HAP-1 (cell line): ENCODE measurements around the gene EGLN3.
"Not testable (repeated sequence)": the region's sequence is repeated elsewhere in the genome, so short reads cannot be mapped to it uniquely, and the experiment has no call there.

Source experiments
- DNase-seq, 2 experiments: peaks; one replicate each; pipeline ENCODE4 v3.0.0-alpha.2; 2016 to 2020; ENCODE audit warnings: low spot score in 2 of 2
- H3K27me3 ChIP-seq: fragments of 250-450 bp; sonication (Bioruptor Pico); 2 replicates; pipeline ENCODE4 v1.5.1; 2020; ENCODE audit warnings: low read depth, mild to moderate bottlenecking, moderate library complexity
- H3K36me3 ChIP-seq: fragments of 250-450 bp; sonication (Bioruptor Pico); replicated peaks from 2 replicates; pipeline ENCODE4 v1.5.1; 2020; ENCODE audit warnings: mild to moderate bottlenecking
- H3K4me1 ChIP-seq: fragments of 250-450 bp; sonication (Bioruptor Pico); 2 replicates; pipeline ENCODE4 v1.5.1; 2020; ENCODE audit warnings: mild to moderate bottlenecking
- H3K4me3 ChIP-seq: fragments of 250-450 bp; sonication (Bioruptor Pico); 2 replicates; pipeline ENCODE4 v1.5.1; 2020; ENCODE audit warnings: mild to moderate bottlenecking, moderate library complexity
- H3K9me3 ChIP-seq: fragments of 250-450 bp; sonication (Bioruptor Pico); 2 replicates; pipeline ENCODE4 v1.5.1; 2020; ENCODE audit warnings: mild to moderate bottlenecking, moderate library complexity
- in situ Hi-C: fragments of 300-500 bp; cut with MboI; formaldehyde crosslinking; loops from 3 replicates; pipeline ENCODE4 v1.14.3; 2020; ENCODE audit warnings: low sequenced_read_pairs, inconsistent platforms, mixed read lengths

EGLN3 gene

GRCh38 chr14:33938131-33938949 lies 12.5 kb downstream of the EGLN3 start:
- Histone ChIP-seq H3K9me3 (no peaks in the 10 kb centered on the region), H3K4me3 (peak overlapping the region; percentile 11), H3K4me1 (peaks cover 76% of the 10 kb centered on the region), H3K27me3 (no peaks in the 10 kb centered on the region), H3K36me3 (no peaks in the 10 kb centered on the region)
- DNase-seq, result peak; percentile 90 to 92
- in situ Hi-C loops, result no loop called here

GRCh38 chr14:33936391-33936790 lies 14.5 kb downstream of the EGLN3 start:
- no peaks in the 10 kb centered on the region for H3K36me3 ChIP-seq
- no peak overlapping the region for H3K4me3 ChIP-seq
- in situ Hi-C loops, result no loop called here

GRCh38 chr14:33934938-33935337 lies 15.9 kb downstream of the EGLN3 start:
- Histone ChIP-seq H3K9me3 (no peaks in the 10 kb centered on the region), H3K36me3 (peaks cover 5% of the 10 kb centered on the region; the same call in 1 of the 2 replicates), H3K4me3 (no peak overlapping the region), H3K27me3 (no peaks in the 10 kb centered on the region), H3K4me1 (peaks cover 75% of the 10 kb centered on the region)
- in situ Hi-C loops, result no loop called here
- DNase-seq, result no peak

More at GRCh38 chr14:33936391-33936790, 14.5 kb downstream of the EGLN3 start:
- peak; percentile 61 to 69 for DNase-seq
- H3K27me3 ChIP-seq, result no peaks in the 10 kb centered on the region
- peaks cover 80% of the 10 kb centered on the region for H3K4me1 ChIP-seq
- H3K9me3 ChIP-seq, result no peaks in the 10 kb centered on the region

- in situ Hi-C loops, result no loop called here
- DNase-seq, result no peak
These were observed 16.7 kb downstream of the EGLN3 start for GRCh38 chr14:33934043-33934750.

GRCh38 chr14:33933386-33933933 lies 17.4 kb downstream of the EGLN3 start:
- no peaks in the 10 kb centered on the region for H3K9me3 ChIP-seq
- no peak overlapping the region for H3K4me3 ChIP-seq
- peaks cover 11% of the 10 kb centered on the region for H3K36me3 ChIP-seq
- DNase-seq, result no peak
- no peaks in the 10 kb centered on the region for H3K27me3 ChIP-seq
- in situ Hi-C loops, result no loop called here
- peaks cover 60% of the 10 kb centered on the region for H3K4me1 ChIP-seq

More at GRCh38 chr14:33934043-33934750, 16.7 kb downstream of the EGLN3 start:
- H3K27me3 ChIP-seq, result no peaks in the 10 kb centered on the region
- H3K4me3 ChIP-seq, result no peak overlapping the region
- peaks cover 67% of the 10 kb centered on the region for H3K4me1 ChIP-seq
- H3K36me3 ChIP-seq, result peaks cover 5% of the 10 kb centered on the region
- H3K9me3 ChIP-seq, result no peaks in the 10 kb centered on the region

- DNase-seq, result peak; percentile 84 to 95
- H3K4me1 ChIP-seq, result peaks cover 55% of the 10 kb centered on the region
- peaks cover 18% of the 10 kb centered on the region for H3K36me3 ChIP-seq
- H3K9me3 ChIP-seq, result no peaks in the 10 kb centered on the region
- H3K27me3 ChIP-seq, result no peaks in the 10 kb centered on the region
- in situ Hi-C loops, result no loop called here
- H3K4me3 ChIP-seq, result no peak overlapping the region
These were observed 18.1 kb downstream of the EGLN3 start for GRCh38 chr14:33932576-33933345.

GRCh38 chr14:33932033-33932432 lies 18.8 kb downstream of the EGLN3 start:
- H3K9me3 ChIP-seq, result no peaks in the 10 kb centered on the region
- H3K36me3 ChIP-seq, result peaks cover 22% of the 10 kb centered on the region
- H3K4me3 ChIP-seq, result no peak overlapping the region
- peaks cover 48% of the 10 kb centered on the region for H3K4me1 ChIP-seq
- in situ Hi-C loops, result no loop called here
- H3K27me3 ChIP-seq, result no peaks in the 10 kb centered on the region
- DNase-seq, result no peak

- peaks cover 42% of the 10 kb centered on the region for H3K4me1 ChIP-seq
These were observed 19.4 kb downstream of the EGLN3 start for GRCh38 chr14:33931461-33931860.

GRCh38 chr14:33930439-33930838 lies 20.4 kb downstream of the EGLN3 start:
- Histone ChIP-seq H3K4me3 (no peak overlapping the region), H3K4me1 (peaks cover 39% of the 10 kb centered on the region), H3K9me3 (no peaks in the 10 kb centered on the region), H3K27me3 (no peaks in the 10 kb centered on the region), H3K36me3 (peaks cover 36% of the 10 kb centered on the region)
- no peak for DNase-seq
- in situ Hi-C loops, result no loop called here

More at GRCh38 chr14:33931461-33931860, 19.4 kb downstream of the EGLN3 start:
- no peak overlapping the region for H3K4me3 ChIP-seq
- in situ Hi-C loops, result no loop called here
- peak in 1 of 2 experiments; percentile 76 for DNase-seq
- H3K9me3 ChIP-seq, result no peaks in the 10 kb centered on the region
- H3K27me3 ChIP-seq, result no peaks in the 10 kb centered on the region
- peaks cover 26% of the 10 kb centered on the region for H3K36me3 ChIP-seq

- in situ Hi-C loops, result no loop called here
- no peak overlapping the region for H3K4me3 ChIP-seq
- DNase-seq, result no peak
- peaks cover 37% of the 10 kb centered on the region for H3K4me1 ChIP-seq
- no peaks in the 10 kb centered on the region for H3K27me3 ChIP-seq
- H3K36me3 ChIP-seq, result peaks cover 37% of the 10 kb centered on the region
- no peaks in the 10 kb centered on the region for H3K9me3 ChIP-seq
These were observed 21.0 kb downstream of the EGLN3 start for GRCh38 chr14:33929799-33930408.

- no peaks in the 10 kb centered on the region for H3K9me3 ChIP-seq
- in situ Hi-C loops, result no loop called here
- H3K4me3 ChIP-seq, result no peak overlapping the region
- peaks cover 42% of the 10 kb centered on the region for H3K36me3 ChIP-seq
- H3K4me1 ChIP-seq, result peaks cover 28% of the 10 kb centered on the region
- H3K27me3 ChIP-seq, result no peaks in the 10 kb centered on the region
- no peak for DNase-seq
These were observed 22.0 kb downstream of the EGLN3 start for GRCh38 chr14:33928895-33929294.

GRCh38 chr14:33927944-33928343 lies 22.9 kb downstream of the EGLN3 start:
- H3K4me3 ChIP-seq, result no peak overlapping the region
- no peak for DNase-seq
- in situ Hi-C loops, result no loop called here
- H3K36me3 ChIP-seq, result peaks cover 51% of the 10 kb centered on the region
- H3K9me3 ChIP-seq, result no peaks in the 10 kb centered on the region
- H3K27me3 ChIP-seq, result no peaks in the 10 kb centered on the region
- peaks cover 21% of the 10 kb centered on the region for H3K4me1 ChIP-seq

GRCh38 chr14:33926967-33927366 lies 23.9 kb downstream of the EGLN3 start:
- H3K27me3 ChIP-seq, H3K9me3 ChIP-seq, DNase-seq, in situ Hi-C loops, H3K4me3 ChIP-seq: not testable (repeated sequence)
- H3K36me3 ChIP-seq, result peaks cover 56% of the 10 kb centered on the region
- H3K4me1 ChIP-seq, result peaks cover 13% of the 10 kb centered on the region
